ENCODE measurements around the gene RBCK1. TPM values are rescaled to one million over a fixed set of nuclear protein-coding genes. Genes with fewer than 3 reads are reported as not detected.
"Not testable (repeated sequence)": the region's sequence is repeated elsewhere in the genome, so short reads cannot be mapped to it uniquely, and the experiment has no call there.

RBCK1 gene
- total RNA-seq, 2 donors from 2014 or later = 134 to 169 TPM

- intact Hi-C loops (cut with DNase I) = no loop called here
- TF ChIP-seq, protein P1, sequence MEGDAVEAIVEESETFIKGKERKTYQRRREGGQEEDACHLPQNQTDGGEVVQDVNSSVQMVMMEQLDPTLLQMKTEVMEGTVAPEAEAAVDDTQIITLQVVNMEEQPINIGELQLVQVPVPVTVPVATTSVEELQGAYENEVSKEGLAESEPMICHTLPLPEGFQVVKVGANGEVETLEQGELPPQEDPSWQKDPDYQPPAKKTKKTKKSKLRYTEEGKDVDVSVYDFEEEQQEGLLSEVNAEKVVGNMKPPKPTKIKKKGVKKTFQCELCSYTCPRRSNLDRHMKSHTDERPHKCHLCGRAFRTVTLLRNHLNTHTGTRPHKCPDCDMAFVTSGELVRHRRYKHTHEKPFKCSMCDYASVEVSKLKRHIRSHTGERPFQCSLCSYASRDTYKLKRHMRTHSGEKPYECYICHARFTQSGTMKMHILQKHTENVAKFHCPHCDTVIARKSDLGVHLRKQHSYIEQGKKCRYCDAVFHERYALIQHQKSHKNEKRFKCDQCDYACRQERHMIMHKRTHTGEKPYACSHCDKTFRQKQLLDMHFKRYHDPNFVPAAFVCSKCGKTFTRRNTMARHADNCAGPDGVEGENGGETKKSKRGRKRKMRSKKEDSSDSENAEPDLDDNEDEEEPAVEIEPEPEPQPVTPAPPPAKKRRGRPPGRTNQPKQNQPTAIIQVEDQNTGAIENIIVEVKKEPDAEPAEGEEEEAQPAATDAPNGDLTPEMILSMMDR (IDR thresholded peaks at IDR 0.05) = no peak
- no peaks in the 10 kb centered on the region for H3K9me3 ChIP-seq
- peak overlapping the region; percentile 56 for H3K27ac ChIP-seq
- H3K9ac ChIP-seq (ENCODE audit: low read depth in 2 of 2, low read length in 2 of 2) = peak overlapping the region in 1 of 2 donors; percentile 58
- DNase-seq = no peak
- H3K4me3 ChIP-seq = no peak overlapping the region
- H3K27me3 ChIP-seq = no peaks in the 10 kb centered on the region
- no peaks in the 10 kb centered on the region for H3K36me3 ChIP-seq
- H3K4me1 ChIP-seq = no peaks in the 10 kb centered on the region
These were observed 35.2 kb downstream of the RBCK1 start for GRCh38 chr20:443223-443775.

DNA sequence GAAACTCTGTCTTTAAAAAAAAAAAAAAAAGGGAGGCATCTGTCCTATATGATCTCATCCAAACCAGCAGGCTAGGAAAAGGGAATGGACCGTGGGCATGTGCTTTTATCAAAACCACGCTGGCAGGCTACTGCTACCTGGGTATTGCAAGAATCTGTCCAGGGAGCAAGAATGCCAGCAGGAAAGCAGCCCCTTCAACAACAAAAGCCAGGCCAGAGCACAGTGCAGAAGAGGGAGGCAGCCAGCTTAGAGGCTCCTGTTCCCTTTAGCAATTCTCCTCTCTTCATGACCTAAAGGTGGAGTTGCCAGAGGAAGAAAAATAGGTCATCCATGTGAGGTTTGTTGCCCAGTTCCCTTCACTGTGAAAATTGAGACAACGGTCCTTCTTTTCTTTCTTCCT lies 36.0 kb downstream of the RBCK1 start:
- intact Hi-C loops (cut with DNase I) = no loop called here
- no peaks in the 10 kb centered on the region for H3K36me3 ChIP-seq
- H3K9me3 ChIP-seq = no peaks in the 10 kb centered on the region
- H3K9ac ChIP-seq (ENCODE audit: low read depth in 2 of 2, low read length in 2 of 2) = no peak overlapping the region
- TF ChIP-seq, protein P1 (IDR thresholded peaks at IDR 0.05) = no peak
- no peaks in the 10 kb centered on the region for H3K27me3 ChIP-seq
- H3K27ac ChIP-seq = no peak overlapping the region
- DNase-seq = no peak
- H3K4me1 ChIP-seq = no peaks in the 10 kb centered on the region
- no peak overlapping the region for H3K4me3 ChIP-seq

DNA sequence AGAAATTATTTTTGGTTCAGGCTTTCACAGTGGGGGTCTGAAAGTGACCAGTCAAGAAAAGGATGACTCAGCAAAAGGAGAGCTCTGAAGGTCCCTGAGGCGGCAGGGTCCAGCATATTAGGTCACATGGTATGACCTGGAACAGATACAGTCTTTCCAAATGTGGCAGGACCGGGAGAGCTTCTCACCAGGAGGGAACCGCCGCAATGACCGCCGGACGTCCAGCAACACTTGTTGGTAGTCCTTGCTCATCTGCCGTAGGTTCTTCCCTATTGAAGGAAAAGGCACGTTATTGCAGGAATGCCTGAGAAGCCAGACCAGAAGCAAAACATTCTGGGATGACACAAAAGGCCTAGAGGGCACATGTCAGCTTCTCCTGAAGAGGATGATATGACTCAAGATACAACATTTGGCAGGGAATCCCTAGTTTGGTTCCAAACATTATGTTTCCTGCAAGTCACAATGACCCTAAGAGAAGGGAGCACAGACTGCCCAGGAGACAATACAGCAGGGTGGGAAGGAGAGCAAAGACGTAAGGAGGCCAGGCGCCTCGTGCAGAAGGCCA lies 36.8 kb downstream of the RBCK1 start:
- H3K27me3 ChIP-seq = no peaks in the 10 kb centered on the region
- no peak for DNase-seq
- no peak overlapping the region for H3K27ac ChIP-seq
- TF ChIP-seq, protein P1 (IDR thresholded peaks at IDR 0.05) = no peak
- H3K4me1 ChIP-seq = no peaks in the 10 kb centered on the region
- no peaks in the 10 kb centered on the region for H3K36me3 ChIP-seq
- no peaks in the 10 kb centered on the region for H3K9me3 ChIP-seq
- no peak overlapping the region for H3K4me3 ChIP-seq
- no peak overlapping the region for H3K9ac ChIP-seq (ENCODE audit: low read depth in 2 of 2, low read length in 2 of 2)
- intact Hi-C loops (cut with DNase I) = no loop called here

- TF ChIP-seq, protein P1 (IDR thresholded peaks at IDR 0.05) = no peak
- Histone ChIP-seq H3K27me3 (no peaks in the 10 kb centered on the region), H3K4me1 (no peaks in the 10 kb centered on the region), H3K4me3 (no peak overlapping the region), H3K27ac (no peak overlapping the region), H3K36me3 (no peaks in the 10 kb centered on the region), H3K9me3 (no peaks in the 10 kb centered on the region), H3K9ac (ENCODE audit: low read depth in 2 of 2, low read length in 2 of 2) (no peak overlapping the region)
- no peak for DNase-seq
- intact Hi-C loops (cut with DNase I) = no loop called here
These were observed 37.6 kb downstream of the RBCK1 start for GRCh38 chr20:445514-446336.

- H3K36me3 ChIP-seq; H3K9me3 ChIP-seq; DNase-seq; H3K27ac ChIP-seq; intact Hi-C loops (cut with DNase I); H3K4me3 ChIP-seq; H3K27me3 ChIP-seq; H3K4me1 ChIP-seq; H3K9ac ChIP-seq (ENCODE audit: low read depth in 2 of 2, low read length in 2 of 2): not testable (repeated sequence)
These were observed 43.9 kb downstream of the RBCK1 start for GRCh38 chr20:452021-452420.

- DNase-seq = no peak
- Histone ChIP-seq H3K4me1 (no peaks in the 10 kb centered on the region), H3K27me3 (no peaks in the 10 kb centered on the region), H3K36me3 (no peaks in the 10 kb centered on the region), H3K9ac (ENCODE audit: low read depth in 2 of 2, low read length in 2 of 2) (no peak overlapping the region), H3K27ac (no peak overlapping the region), H3K4me3 (no peak overlapping the region), H3K9me3 (no peaks in the 10 kb centered on the region)
- TF ChIP-seq, protein P1 (IDR thresholded peaks at IDR 0.05) = no peak
- intact Hi-C loops (cut with DNase I) = no loop called here
These were observed 46.9 kb downstream of the RBCK1 start for GRCh38 chr20:454951-455350.

Data from colonic mucosa (tissue), 4 donors.